Measurements from ENCODE around the gene CACNG3.
"Not testable (repeated sequence)": the region's sequence is repeated elsewhere in the genome, so short reads cannot be mapped to it uniquely, and the experiment has no call there.

- TF ChIP-seq CTCF (IDR thresholded peaks at IDR 0.05 in 8 of 11, conservative IDR thresholded peaks at IDR 0.05 in 3 of 11); POLR2A (IDR thresholded peaks at IDR 0.05); POLR2AphosphoS5 (IDR thresholded peaks at IDR 0.05): not testable (repeated sequence)
Measured at GRCh38 chr16:24238846-24239245, 17.3 kb upstream of the CACNG3 start.

Measured in spleen (tissue), 7 donors.